Common myeloid progenitor, CD34-positive (primary cell): ENCODE measurements around the gene ANGPTL8.
A peak's percentile ranks its signal among the peaks of the same experiment; 100 is the strongest.

Experiments
- CTCF ChIA-PET: fragments of 350-600 bp; sonication (Branson Sonifier 250); formaldehyde crosslinking; loops from one replicate; lab custom pipeline; 2021; ENCODE audit warnings: antibody characterized with exemption; lab: Charles Lee
- POLR2A ChIA-PET: fragments of 350-600 bp; sonication (Branson Sonifier 250); formaldehyde crosslinking; loops from one replicate; lab custom pipeline; 2021; ENCODE audit warnings: antibody characterized with exemption; lab: Charles Lee
- DNase-seq, 3 donors: peaks; one replicate each; pipeline versions ENCODE4 v3.0.0 to v3.0.0-alpha.2; 2013
- H3K27ac ChIP-seq, 2 experiments: 1 replicate in 1 of 2; 2 replicates in 1 of 2; pipeline ENCODE4 v1.7.0; 2013; ENCODE audit warnings: inconsistent platforms in 2 of 2, low read length in 2 of 2, mild to moderate bottlenecking in 2 of 2, low read depth in 1 of 2, moderate library complexity in 1 of 2; ENCODE audit not compliant: severe bottlenecking in 2 of 2, insufficient read depth in 1 of 2, poor library complexity in 1 of 2
- H3K27me3 ChIP-seq, 5 experiments: replicated peaks in 2 of 5; 1 replicate in 3 of 5; 2 replicates in 2 of 5; pipeline versions ENCODE4 v1.6.1 to v1.7.0; 2013; ENCODE audit warnings: low read length in 4 of 5, mild to moderate bottlenecking in 2 of 5, moderate library complexity in 2 of 5, inconsistent platforms in 1 of 5; ENCODE audit not compliant: insufficient read depth in 5 of 5, control insufficient read depth in 4 of 5
- H3K36me3 ChIP-seq, 4 experiments: 1 replicate in 2 of 4; 2 replicates in 2 of 4; pipeline versions ENCODE4 v1.6.1 to v1.7.0; 2013; ENCODE audit warnings: low read length in 3 of 4, control low read depth in 1 of 4, mild to moderate bottlenecking in 1 of 4; ENCODE audit not compliant: control insufficient read depth in 4 of 4, insufficient read depth in 4 of 4
- H3K4me1 ChIP-seq, 4 experiments: 1 replicate in 3 of 4; 2 replicates in 1 of 4; pipeline versions ENCODE4 v1.6.1 to v1.7.1; 2013; ENCODE audit warnings: low read length in 3 of 4, mild to moderate bottlenecking in 3 of 4, control low read depth in 1 of 4, inconsistent platforms in 1 of 4, moderate library complexity in 1 of 4; ENCODE audit not compliant: control insufficient read depth in 4 of 4, insufficient read depth in 4 of 4; ENCODE audit errors: control extremely low read depth in 1 of 4
- H3K4me3 ChIP-seq, 7 experiments: 1 replicate in 4 of 7; 2 replicates in 3 of 7; pipeline versions ENCODE4 v1.5.1 to v1.7.0; 2013; ENCODE audit warnings: mild to moderate bottlenecking in 7 of 7, low read length in 6 of 7, moderate library complexity in 6 of 7, inconsistent platforms in 2 of 7, low read depth in 2 of 7, control low read depth in 1 of 7; ENCODE audit not compliant: insufficient read depth in 4 of 7, control insufficient read depth in 1 of 7; ENCODE audit errors: extremely low read depth in 1 of 7
- H3K9me3 ChIP-seq, 5 experiments: 1 replicate in 4 of 5; 2 replicates in 1 of 5; pipeline versions ENCODE4 v1.6.1 to v1.7.1; 2013; ENCODE audit warnings: low read length in 4 of 5, mild to moderate bottlenecking in 2 of 5, inconsistent platforms in 1 of 5, low read depth in 1 of 5, moderate library complexity in 1 of 5; ENCODE audit not compliant: control insufficient read depth in 4 of 5, insufficient read depth in 2 of 5; ENCODE audit errors: control extremely low read depth in 1 of 5
- WGBS: methylation state at CpG from one replicate; pipeline ENCODE4 v1.1.5; 2013; ENCODE audit not compliant: insufficient coverage; 5-methylcytosine and 5-hydroxymethylcytosine counted together

The ANGPTL8 gene

GRCh38 chr19:11198769-11199424 is 40.5 kb upstream of the ANGPTL8 start:
- Histone ChIP-seq H3K4me3 (no peak overlapping the region), H3K27me3 (no peaks in the 10 kb centered on the region), H3K9me3 (no peaks in the 10 kb centered on the region), H3K4me1 (peaks cover 0 to 48% (median 34%) of the 10 kb centered on the region in 4 experiments), H3K36me3 (peaks cover 0 to 2% (median 0%) of the 10 kb centered on the region in 4 experiments), H3K27ac (no peak overlapping the region)
- ChIA-PET POLR2A (no interaction called here), CTCF (interaction anchor here (1.0 to 1.5 kb wide), 3 partner anchors 16 to 61 kb away, joined by 3 to 4 read pairs (median 3); no protein-coding TSS in a partner anchor)
- DNase-seq = peak in 2 of 3 donors; percentile 34 to 60
- WGBS = 67% methylated on average over 5 of the region's 7 CpGs

DNA sequence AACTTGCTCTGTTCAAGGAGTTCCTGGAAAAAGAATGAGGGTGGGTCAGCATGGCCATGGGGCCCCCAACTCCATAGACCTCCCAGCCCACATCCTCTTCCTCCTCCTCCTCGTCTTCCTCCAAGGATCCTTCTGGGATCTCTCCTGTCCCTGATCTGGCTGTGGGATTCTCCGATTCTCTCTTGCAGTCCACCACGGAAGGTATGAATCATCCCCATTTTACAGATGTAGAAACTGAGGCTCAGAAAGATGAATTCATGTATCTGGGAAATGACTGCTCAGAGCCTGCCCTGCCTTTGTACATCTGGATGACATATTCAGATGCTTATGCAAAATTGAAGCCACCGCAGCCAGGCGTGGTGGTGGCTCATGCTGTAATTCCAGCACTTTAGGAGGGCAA is 39.9 kb upstream of the ANGPTL8 start:
- CTCF ChIA-PET = no interaction called here
- Histone ChIP-seq H3K36me3 (no peaks in the 10 kb centered on the region), H3K27ac (no peak overlapping the region), H3K9me3 (no peaks in the 10 kb centered on the region), H3K4me3 (no peak overlapping the region), H3K4me1 (peaks cover 2 to 53% (median 38%) of the 10 kb centered on the region in 4 experiments), H3K27me3 (no peaks in the 10 kb centered on the region)
- POLR2A ChIA-PET = no interaction called here
- DNase-seq = no peak
- whole genome bisulfite sequencing = 100% methylated on average over 2 of the region's 5 CpGs

DNA sequence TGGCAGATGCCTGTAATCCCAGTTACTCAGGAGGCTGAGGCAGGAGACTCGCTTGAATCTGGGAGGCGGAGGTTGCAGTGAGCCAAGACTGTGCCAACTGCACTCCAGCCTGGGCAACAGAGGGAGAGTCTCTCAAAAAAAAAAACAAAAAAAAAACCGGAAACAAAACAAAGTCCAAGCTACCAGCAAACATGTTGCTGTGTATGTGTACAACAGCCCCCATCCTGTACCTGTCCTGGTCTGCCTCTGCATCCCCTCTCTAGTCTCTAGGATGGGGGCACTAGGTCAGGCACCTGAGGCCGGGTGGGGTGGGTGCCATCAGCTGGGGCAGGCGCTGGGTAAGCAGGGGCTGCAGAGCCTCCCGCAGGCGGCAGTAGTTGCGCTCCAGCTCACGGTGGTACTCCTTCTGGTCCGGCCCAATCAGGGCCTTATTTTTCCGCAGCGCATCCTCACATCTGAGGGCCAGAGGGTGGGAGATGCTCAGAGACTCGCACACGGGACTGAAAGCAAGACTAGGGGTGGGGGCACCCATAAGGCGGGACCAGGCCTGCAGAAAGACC is 39.3 kb upstream of the ANGPTL8 start:
- H3K27me3 ChIP-seq = no peaks in the 10 kb centered on the region
- ChIA-PET POLR2A (no interaction called here), CTCF (no interaction called here)
- peaks cover 4 to 52% (median 37%) of the 10 kb centered on the region in 4 experiments for H3K4me1 ChIP-seq
- H3K9me3 ChIP-seq = no peaks in the 10 kb centered on the region
- no peak overlapping the region for H3K27ac ChIP-seq
- no peak overlapping the region for H3K4me3 ChIP-seq
- DNase-seq = no peak
- H3K36me3 ChIP-seq = no peaks in the 10 kb centered on the region
- 97% methylated on average over 9 of the region's 15 CpGs for WGBS

GRCh38 chr19:11200931-11201330 is 38.5 kb upstream of the ANGPTL8 start:
- H3K4me1 ChIP-seq = peaks cover 4 to 53% (median 35%) of the 10 kb centered on the region in 4 experiments
- no peak overlapping the region for H3K27ac ChIP-seq
- no peak overlapping the region for H3K4me3 ChIP-seq
- ChIA-PET POLR2A (no interaction called here), CTCF (interaction anchor here (1.0 kb wide), 1 partner anchor 165 kb away, joined by 3 read pairs; no protein-coding TSS in a partner anchor)
- WGBS = 96% methylated on average over 8 of the region's 9 CpGs
- H3K36me3 ChIP-seq = no peaks in the 10 kb centered on the region
- no peaks in the 10 kb centered on the region for H3K9me3 ChIP-seq
- no peak for DNase-seq
- no peaks in the 10 kb centered on the region for H3K27me3 ChIP-seq

DNA sequence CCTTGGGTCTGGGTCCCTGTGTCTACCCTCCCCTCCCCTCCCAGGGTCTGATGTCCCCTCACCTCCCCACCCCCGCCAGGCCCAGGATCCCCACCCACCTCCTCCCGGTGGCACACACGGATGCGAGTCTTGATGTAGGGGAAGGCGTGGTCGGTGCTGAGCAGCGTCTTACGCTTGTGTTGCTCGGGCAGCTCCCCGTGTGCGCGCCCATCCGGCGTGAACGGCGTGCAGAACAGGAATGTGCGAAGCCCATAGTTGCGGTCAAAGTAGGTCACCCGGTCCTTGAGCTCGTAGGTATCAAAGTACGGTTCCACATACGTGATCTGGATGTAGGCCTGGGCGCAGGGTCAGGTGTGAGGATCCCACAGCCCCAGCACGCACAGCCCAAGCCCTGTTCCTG is 37.6 kb upstream of the ANGPTL8 start:
- WGBS = 93% methylated on average over 19 of the region's 24 CpGs
- no peaks in the 10 kb centered on the region for H3K9me3 ChIP-seq
- no peaks in the 10 kb centered on the region for H3K36me3 ChIP-seq
- peaks cover 4 to 48% (median 29%) of the 10 kb centered on the region in 4 experiments for H3K4me1 ChIP-seq
- no peak for DNase-seq
- ChIA-PET CTCF (no interaction called here), POLR2A (no interaction called here)
- H3K27me3 ChIP-seq = no peaks in the 10 kb centered on the region
- H3K27ac ChIP-seq = no peak overlapping the region
- H3K4me3 ChIP-seq = no peak overlapping the region

DNA sequence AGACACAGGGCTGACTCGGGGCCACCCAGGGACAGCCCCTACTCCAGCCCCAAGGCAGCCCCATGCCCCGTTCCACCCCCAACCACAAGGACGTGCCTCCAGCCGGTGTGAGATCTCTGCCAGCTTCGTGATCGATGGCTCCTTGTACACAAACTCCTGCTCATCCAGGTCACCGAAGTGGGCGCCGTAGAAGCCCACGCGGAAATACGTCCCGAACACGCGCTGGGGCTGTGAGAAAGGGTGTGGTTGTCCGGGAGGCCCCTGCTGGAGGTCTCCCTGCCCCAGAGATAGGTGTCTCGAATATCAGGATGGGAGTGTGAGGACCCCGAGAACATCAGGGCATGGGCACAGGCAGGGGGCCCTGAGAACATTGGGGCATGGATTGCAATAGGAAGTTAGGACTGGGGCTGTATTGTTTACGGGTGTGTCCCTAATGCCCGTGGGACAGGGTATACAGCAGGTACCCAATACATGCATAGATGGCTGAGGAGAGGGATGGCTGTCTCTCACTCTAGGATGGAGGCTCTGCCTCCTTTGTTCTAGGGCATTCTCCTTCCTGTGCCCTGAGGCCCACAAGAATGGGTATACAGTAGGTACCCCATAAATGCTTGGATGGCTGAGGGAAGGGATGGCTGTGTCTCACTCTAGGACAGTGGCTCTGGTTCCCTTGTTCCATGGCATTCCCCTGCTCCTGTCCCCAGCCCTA is 36.8 kb upstream of the ANGPTL8 start:
- 94% methylated on average over 19 of the region's 20 CpGs for WGBS
- no peaks in the 10 kb centered on the region for H3K27me3 ChIP-seq
- ChIA-PET POLR2A (interaction anchor here (0.6 kb wide), 1 partner anchor 84 kb away, joined by 6 read pairs; no protein-coding TSS in a partner anchor), CTCF (interaction anchor here (1.0 to 2.1 kb wide), 3 partner anchors 9 to 77 kb away, joined by 3 to 16 read pairs (median 8); no protein-coding TSS in a partner anchor)
- no peaks in the 10 kb centered on the region for H3K9me3 ChIP-seq
- H3K27ac ChIP-seq = no peak overlapping the region
- H3K36me3 ChIP-seq = no peaks in the 10 kb centered on the region
- peaks cover 4 to 43% (median 23%) of the 10 kb centered on the region in 4 experiments for H3K4me1 ChIP-seq
- no peak for DNase-seq
- no peak overlapping the region for H3K4me3 ChIP-seq
